ENCODE results near the gene NELFE.
A peak's percentile ranks its signal among the peaks of the same experiment; 100 is the strongest.

NELFE gene

GRCh38 chr6:31972709-31973350, 14.1 kb upstream of the NELFE start:
- WGBS, result 22% methylated on average over 17 of the region's 19 CpGs
- H2BK120ac ChIP-seq (ENCODE audit: low read depth, low read length), result peak overlapping the region; percentile 76
- H3K36me3 ChIP-seq (ENCODE audit: control insufficient read depth in 1 of 2, insufficient read depth in 2 of 2, low read depth in 1 of 2, low read length in 2 of 2), result peaks cover 36 to 40% of the 10 kb centered on the region in 2 experiments

GRCh38 chr6:31971993-31972708, 13.4 kb upstream of the NELFE start, which contains the start of gene DXO:
TSS of gene DXO (minus strand) at chr6:31972138. CDS start at chr6:31971675, 463 bp downstream.
- Histone ChIP-seq H3K23ac (ENCODE audit: low read length in 2 of 2) (peak within 1 kb of the TSS in 1 of 2 experiments; percentile 65), H3K36me3 (ENCODE audit: control insufficient read depth in 1 of 2, insufficient read depth in 2 of 2, low read depth in 1 of 2, low read length in 2 of 2) (peaks cover 42 to 47% of the 10 kb centered on the region in 2 experiments), H2BK12ac (ENCODE audit: low read length in 2 of 2) (peak within 1 kb of the TSS; percentile 18 to 25), H3K4ac (ENCODE audit: low read depth in 1 of 2, low read length in 2 of 2) (peak within 1 kb of the TSS; percentile 59 to 64), H3K9me3 (ENCODE audit: control insufficient read depth, low read length) (no peaks in the 10 kb centered on the region), H3K14ac (ENCODE audit: low read length in 2 of 2) (peak within 1 kb of the TSS in 1 of 2 experiments; percentile 78), H2BK15ac (ENCODE audit: low read depth, poor library complexity, severe bottlenecking) (peak within 1 kb of the TSS; percentile 44), H2BK120ac (ENCODE audit: low read depth, low read length) (peak within 1 kb of the TSS; percentile 76), H2AK5ac (ENCODE audit: low read length, severe bottlenecking) (peak within 1 kb of the TSS; percentile 40), H3K18ac (ENCODE audit: low read depth in 1 of 2, low read length in 2 of 2) (peak within 1 kb of the TSS; percentile 86 to 98), H3K9ac (ENCODE audit: low read length) (peak within 1 kb of the TSS; percentile 99), H4K8ac (ENCODE audit: low read length) (peak within 1 kb of the TSS; percentile 96), H3K4me1 (ENCODE audit: control insufficient read depth, insufficient read depth, low read depth, low read length) (peaks cover 32% of the 10 kb centered on the region), H2AFZ (ENCODE audit: low read depth, low read length) (peak within 1 kb of the TSS; percentile 89), H4K91ac (ENCODE audit: low read length) (peak within 1 kb of the TSS; percentile 92), H2BK5ac (ENCODE audit: low read depth, low read length, poor library complexity, severe bottlenecking) (peak within 1 kb of the TSS; percentile 59), H3K4me2 (ENCODE audit: low read length, poor library complexity, severe bottlenecking) (peak within 1 kb of the TSS; percentile 92), H3K79me1 (replicated peaks; ENCODE audit: low read length, poor library complexity, severe bottlenecking) (peaks cover 27% of the 10 kb centered on the region), H3K27me3 (ENCODE audit: control insufficient read depth in 1 of 2, insufficient read depth in 1 of 2, low read length in 2 of 2) (no peaks in the 10 kb centered on the region), H3K27ac (ENCODE audit: low read length, poor library complexity, severe bottlenecking) (peak within 1 kb of the TSS; percentile 92), H3K4me3 (ENCODE audit: insufficient read depth in 1 of 2, low read depth in 1 of 2, low read length in 2 of 2) (peak within 1 kb of the TSS; percentile 92)
- peak; percentile 99 for DNase-seq
- 0% methylated on average over 56 of the region's 62 CpGs for WGBS

More at GRCh38 chr6:31972709-31973350, 14.1 kb upstream of the NELFE start:
- Histone ChIP-seq H3K27ac (ENCODE audit: low read length, poor library complexity, severe bottlenecking) (peak overlapping the region; percentile 92), H3K18ac (ENCODE audit: low read depth in 1 of 2, low read length in 2 of 2) (peak overlapping the region; percentile 86 to 98), H3K9me3 (ENCODE audit: control insufficient read depth, low read length) (no peaks in the 10 kb centered on the region), H3K27me3 (ENCODE audit: control insufficient read depth in 1 of 2, insufficient read depth in 1 of 2, low read length in 2 of 2) (no peaks in the 10 kb centered on the region), H4K91ac (ENCODE audit: low read length) (peak overlapping the region; percentile 92), H3K4me3 (ENCODE audit: insufficient read depth in 1 of 2, low read depth in 1 of 2, low read length in 2 of 2) (peak overlapping the region; percentile 92), H3K79me1 (replicated peaks; ENCODE audit: low read length, poor library complexity, severe bottlenecking) (peaks cover 21% of the 10 kb centered on the region), H4K8ac (ENCODE audit: low read length) (peak overlapping the region; percentile 95), H2BK12ac (ENCODE audit: low read length in 2 of 2) (peak overlapping the region; percentile 1 to 8), H3K23ac (ENCODE audit: low read length in 2 of 2) (peak overlapping the region in 1 of 2 experiments; percentile 65), H2BK15ac (ENCODE audit: low read depth, poor library complexity, severe bottlenecking) (peak overlapping the region; percentile 26), H2BK5ac (ENCODE audit: low read depth, low read length, poor library complexity, severe bottlenecking) (no peak overlapping the region), H3K9ac (ENCODE audit: low read length) (peak overlapping the region; percentile 99), H3K4me2 (ENCODE audit: low read length, poor library complexity, severe bottlenecking) (peak overlapping the region; percentile 92), H2AK5ac (ENCODE audit: low read length, severe bottlenecking) (peak overlapping the region; percentile 17), H3K4me1 (ENCODE audit: control insufficient read depth, insufficient read depth, low read depth, low read length) (peaks cover 32% of the 10 kb centered on the region), H2AFZ (ENCODE audit: low read depth, low read length) (peak overlapping the region; percentile 89), H3K14ac (ENCODE audit: low read length in 2 of 2) (peak overlapping the region in 1 of 2 experiments; percentile 78), H3K4ac (ENCODE audit: low read depth in 1 of 2, low read length in 2 of 2) (peak overlapping the region; percentile 50 to 64)
- peak; percentile 86 for DNase-seq

- Histone ChIP-seq H4K91ac (ENCODE audit: low read length) (peak overlapping the region; percentile 89), H2BK12ac (ENCODE audit: low read length in 2 of 2) (peak overlapping the region in 1 of 2 experiments; percentile 18), H3K4me3 (ENCODE audit: insufficient read depth in 1 of 2, low read depth in 1 of 2, low read length in 2 of 2) (peak overlapping the region; percentile 92), H2AFZ (ENCODE audit: low read depth, low read length) (peak overlapping the region; percentile 65), H3K79me1 (replicated peaks; ENCODE audit: low read length, poor library complexity, severe bottlenecking) (peaks cover 31% of the 10 kb centered on the region), H2AK5ac (ENCODE audit: low read length, severe bottlenecking) (peak overlapping the region; percentile 40), H3K23ac (ENCODE audit: low read length in 2 of 2) (no peak overlapping the region), H3K4ac (ENCODE audit: low read depth in 1 of 2, low read length in 2 of 2) (peak overlapping the region; percentile 59 to 62), H3K14ac (ENCODE audit: low read length in 2 of 2) (peak overlapping the region in 1 of 2 experiments; percentile 61), H2BK120ac (ENCODE audit: low read depth, low read length) (peak overlapping the region; percentile 21), H3K9ac (ENCODE audit: low read length) (peak overlapping the region; percentile 99), H2BK15ac (ENCODE audit: low read depth, poor library complexity, severe bottlenecking) (no peak overlapping the region), H3K4me1 (ENCODE audit: control insufficient read depth, insufficient read depth, low read depth, low read length) (peaks cover 32% of the 10 kb centered on the region), H4K8ac (ENCODE audit: low read length) (peak overlapping the region; percentile 96), H3K18ac (ENCODE audit: low read depth in 1 of 2, low read length in 2 of 2) (peak overlapping the region; percentile 78 to 86), H3K4me2 (ENCODE audit: low read length, poor library complexity, severe bottlenecking) (peak overlapping the region; percentile 61), H3K36me3 (ENCODE audit: control insufficient read depth in 1 of 2, insufficient read depth in 2 of 2, low read depth in 1 of 2, low read length in 2 of 2) (peaks cover 46 to 54% of the 10 kb centered on the region in 2 experiments), H3K27me3 (ENCODE audit: control insufficient read depth in 1 of 2, insufficient read depth in 1 of 2, low read length in 2 of 2) (no peaks in the 10 kb centered on the region), H3K27ac (ENCODE audit: low read length, poor library complexity, severe bottlenecking) (peak overlapping the region; percentile 25), H3K9me3 (ENCODE audit: control insufficient read depth, low read length) (no peaks in the 10 kb centered on the region), H2BK5ac (ENCODE audit: low read depth, low read length, poor library complexity, severe bottlenecking) (no peak overlapping the region)
- 72% methylated on average over 27 of the region's 29 CpGs for WGBS
- no peak for DNase-seq
Measured at GRCh38 chr6:31971279-31971992, 12.7 kb upstream of the NELFE start.

All from mesenchymal stem cell (in vitro differentiated cells and primary cell).